Left lobe of liver (tissue), 2 donors: ENCODE data around the gene ZNF646. TPM values are rescaled to one million over a fixed set of nuclear protein-coding genes. Genes with fewer than 3 reads are reported as not detected.
"Not testable (repeated sequence)": the region's sequence is repeated elsewhere in the genome, so short reads cannot be mapped to it uniquely, and the experiment has no call there.

Experiments
- ATAC-seq: fragments of 200-7000 bp; cut with Tn5 transposase; one replicate; pipeline ENCODE4 v1.9.1; 2020; ENCODE audit warnings: mild to moderate bottlenecking, moderate library complexity
- DNase-seq: peaks from one replicate; pipeline ENCODE4 v3.0.0-alpha.2; 2020; ENCODE audit warnings: low spot score
- total RNA-seq: library from RNA; stranded (reverse); gene quantifications from one replicate; pipeline ENCODE4 v1.2.1, GENCODE V29; 2021
- donor health status: DM: no; HTN: no; CAD: no; lungs with moderate emphysema.
- donor health status: DM: no; HTN: yes; CAD: no.

Gene ZNF646
- total RNA-seq, 1 donor from 2014 or later: 6.7 TPM

DNA sequence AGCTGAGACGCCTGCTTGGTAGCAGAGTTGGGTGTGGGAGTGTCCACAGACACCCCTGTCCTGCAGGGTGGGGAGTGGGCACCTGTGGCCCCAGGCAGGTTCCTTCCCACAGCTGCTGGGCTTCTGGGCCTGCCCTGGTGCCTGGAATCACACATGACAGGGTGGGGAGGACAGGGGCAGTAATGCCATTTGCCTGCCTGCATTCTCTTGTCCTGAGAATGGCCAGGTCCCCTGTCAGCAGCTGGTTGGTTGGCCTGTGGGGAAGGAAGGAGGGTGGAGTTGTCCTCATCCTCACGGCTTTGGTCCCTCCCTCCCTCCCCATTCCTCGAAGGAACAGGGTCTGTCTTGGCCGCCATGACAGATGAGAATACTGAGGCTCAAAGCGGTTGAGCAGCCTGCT lies 9.3 kb downstream of the ZNF646 start:
- ATAC-seq (no peak), DNase-seq (no peak)

DNA sequence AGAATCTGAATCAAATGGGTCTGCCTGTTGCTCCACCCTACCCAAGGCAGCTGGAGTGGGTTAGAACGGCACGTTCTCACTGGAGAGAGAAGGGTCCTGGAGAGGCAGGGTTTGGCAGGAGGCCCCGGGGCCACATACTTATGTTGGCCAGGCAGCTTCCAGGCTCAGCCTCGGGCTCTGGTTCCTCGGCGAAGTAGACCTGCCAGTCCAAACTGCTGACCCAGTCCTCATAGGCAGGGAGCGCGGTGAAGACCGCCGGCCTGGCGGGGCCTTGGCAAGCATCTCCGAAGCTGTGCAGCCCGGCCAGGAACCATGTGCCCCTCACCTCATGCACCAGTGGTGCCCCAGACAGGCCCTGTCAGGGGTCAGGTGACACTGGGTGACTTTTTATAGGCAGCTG lies 9.8 kb downstream of the ZNF646 start:
- no peak for DNase-seq
- no peak for ATAC-seq

DNA sequence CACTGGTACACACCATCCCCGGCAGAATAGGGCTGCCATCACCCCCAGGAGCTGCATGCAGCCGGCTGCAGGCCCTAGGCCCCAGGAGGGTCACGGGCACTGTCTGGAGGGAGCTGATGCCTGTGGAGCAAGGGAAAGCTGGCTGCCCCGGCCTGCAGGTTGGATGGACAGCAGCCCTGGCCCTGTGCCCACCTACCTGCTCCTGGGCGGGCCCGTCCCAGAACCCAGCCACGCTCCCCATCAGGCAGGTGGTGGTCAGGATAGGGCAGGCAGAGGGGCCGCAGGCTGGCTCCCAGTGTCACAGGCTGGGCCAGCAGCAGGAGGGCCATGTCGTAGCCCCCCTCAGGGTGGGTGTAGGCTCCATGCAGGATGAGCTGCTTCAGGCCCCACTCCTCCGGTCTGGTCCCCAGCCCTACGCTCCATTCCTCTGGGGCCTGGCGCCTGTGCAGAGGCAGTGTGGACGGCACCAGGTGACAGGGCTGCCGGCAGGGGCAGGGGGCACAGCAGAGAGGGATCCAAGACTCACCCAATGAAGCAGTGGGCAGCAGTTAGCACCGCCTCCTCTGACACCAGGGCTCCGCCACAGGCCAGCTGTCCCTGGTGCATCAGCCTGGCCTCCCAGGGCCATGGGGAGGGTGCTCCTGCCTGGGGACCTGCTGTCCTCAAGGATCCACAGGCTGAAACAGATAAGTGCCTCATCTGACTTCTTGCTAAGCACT lies 10.5 kb downstream of the ZNF646 start:
- no peak for DNase-seq
- ATAC-seq: peak; percentile 14

DNA sequence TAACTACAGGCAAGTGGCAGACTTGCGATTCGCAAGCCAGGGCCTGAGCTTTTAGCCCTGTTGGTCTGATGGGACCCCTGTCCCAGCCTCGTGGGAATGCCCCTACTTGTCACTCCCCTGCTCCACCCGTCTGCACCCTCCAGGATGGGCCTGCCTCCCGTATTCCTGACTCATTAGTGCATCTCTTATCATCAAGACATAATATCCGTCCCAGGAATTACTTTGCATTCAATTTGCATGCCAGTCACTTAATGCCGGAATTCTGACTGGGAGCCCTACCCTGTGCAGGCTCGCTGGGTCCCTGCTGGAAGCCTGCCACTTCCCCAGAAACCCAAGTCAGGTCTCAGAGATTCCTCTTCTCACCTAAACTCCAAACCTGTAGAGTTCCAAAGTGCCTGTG lies 11.2 kb downstream of the ZNF646 start:
- DNase-seq: no peak
- no peak for ATAC-seq

DNA sequence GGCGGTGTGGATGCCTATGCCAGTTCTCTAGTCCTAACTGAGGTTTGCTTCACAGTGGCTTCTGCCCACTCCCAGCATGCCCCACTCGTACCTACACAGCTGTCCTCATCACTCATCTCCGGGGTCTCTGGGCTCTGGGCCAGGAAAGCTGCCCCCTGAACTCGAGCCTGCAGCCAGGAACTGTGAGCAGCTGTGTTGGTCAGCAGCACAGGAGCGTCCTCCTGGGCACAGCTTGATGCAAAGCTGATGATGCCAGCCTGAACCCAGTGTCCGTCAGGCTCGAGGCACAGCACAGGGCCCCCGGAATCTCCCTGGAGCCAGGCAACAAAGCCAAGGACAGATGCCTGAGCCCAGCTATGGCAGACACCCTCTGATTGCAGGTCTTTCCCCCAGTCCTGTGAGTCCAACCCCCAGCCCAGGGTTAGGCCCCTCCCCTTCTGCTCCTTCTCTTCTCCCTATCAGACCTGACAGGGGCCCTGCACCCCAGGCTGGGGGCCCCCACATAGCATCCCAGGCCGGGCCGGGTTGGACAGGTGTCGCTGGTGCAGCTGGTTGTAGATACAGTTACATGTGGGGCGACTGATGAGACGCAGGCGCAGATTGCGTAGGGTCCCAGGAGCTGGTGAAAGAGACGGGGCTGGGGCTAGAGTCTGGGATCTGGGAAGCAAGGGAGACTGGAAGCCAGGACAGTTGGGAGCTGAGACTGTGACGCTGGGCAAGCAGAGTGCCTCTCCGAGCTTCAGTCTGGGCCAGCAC lies 11.8 kb downstream of the ZNF646 start:
- DNase-seq (no peak), ATAC-seq (no peak)

DNA sequence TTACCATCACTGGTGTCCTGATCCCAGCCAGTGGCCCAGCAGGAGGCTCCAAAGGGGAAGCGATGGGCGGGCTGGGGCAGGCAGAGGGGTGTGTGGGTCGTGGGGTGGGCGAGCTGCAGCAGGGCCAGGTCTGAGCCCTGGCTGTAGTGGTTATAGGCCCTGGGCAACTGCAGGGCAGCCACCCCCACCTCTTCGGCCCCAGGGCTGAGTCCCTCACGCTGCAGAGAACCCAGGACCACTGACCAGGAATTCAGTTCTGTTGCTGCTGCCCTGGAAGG lies 12.3 kb downstream of the ZNF646 start:
- no peak for DNase-seq

DNA sequence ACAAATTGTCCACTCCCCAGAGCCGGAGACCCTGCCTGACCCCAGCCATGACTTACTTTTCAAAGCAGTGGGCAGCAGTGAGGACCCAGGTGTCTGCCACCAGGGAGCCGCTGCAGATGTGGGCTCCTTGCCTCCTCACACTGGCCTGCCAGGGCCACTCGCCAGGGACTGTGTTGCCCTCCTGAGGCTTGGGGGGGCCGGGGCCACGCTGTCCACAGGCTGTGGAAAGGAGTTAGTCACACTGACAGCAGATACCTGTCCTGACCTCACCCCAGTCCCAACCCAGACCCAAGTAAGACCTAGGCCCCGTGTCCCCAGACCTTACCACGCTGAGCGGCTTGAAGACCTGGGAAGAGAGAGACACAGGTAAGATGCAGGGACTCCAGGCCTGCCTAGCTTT lies 13.3 kb downstream of the ZNF646 start:
- ATAC-seq (no peak), DNase-seq (no peak)

More for the DNA sequence above, 12.3 kb downstream of the ZNF646 start:
- ATAC-seq: no peak

DNA sequence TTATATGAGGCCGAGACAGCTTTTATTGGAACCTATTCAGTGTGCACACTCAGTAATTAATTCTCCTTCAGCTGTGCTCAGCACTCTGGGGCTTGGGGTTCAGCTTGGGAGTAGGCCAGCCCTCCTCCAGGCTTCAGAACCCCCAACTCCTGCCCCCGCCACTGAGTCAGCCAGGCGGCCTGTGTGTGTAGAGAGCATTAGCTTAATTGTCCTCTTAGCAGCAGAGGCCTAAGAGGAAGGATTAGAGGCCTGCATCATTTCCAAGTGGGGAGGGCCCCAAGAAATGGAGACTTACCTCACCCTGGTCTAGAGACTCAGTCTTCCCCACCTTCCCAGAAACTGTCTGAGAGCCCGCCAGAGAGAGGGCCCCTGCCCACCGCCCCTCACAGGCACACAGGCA lies 13.7 kb downstream of the ZNF646 start:
- ATAC-seq (no peak), DNase-seq (no peak)

DNA sequence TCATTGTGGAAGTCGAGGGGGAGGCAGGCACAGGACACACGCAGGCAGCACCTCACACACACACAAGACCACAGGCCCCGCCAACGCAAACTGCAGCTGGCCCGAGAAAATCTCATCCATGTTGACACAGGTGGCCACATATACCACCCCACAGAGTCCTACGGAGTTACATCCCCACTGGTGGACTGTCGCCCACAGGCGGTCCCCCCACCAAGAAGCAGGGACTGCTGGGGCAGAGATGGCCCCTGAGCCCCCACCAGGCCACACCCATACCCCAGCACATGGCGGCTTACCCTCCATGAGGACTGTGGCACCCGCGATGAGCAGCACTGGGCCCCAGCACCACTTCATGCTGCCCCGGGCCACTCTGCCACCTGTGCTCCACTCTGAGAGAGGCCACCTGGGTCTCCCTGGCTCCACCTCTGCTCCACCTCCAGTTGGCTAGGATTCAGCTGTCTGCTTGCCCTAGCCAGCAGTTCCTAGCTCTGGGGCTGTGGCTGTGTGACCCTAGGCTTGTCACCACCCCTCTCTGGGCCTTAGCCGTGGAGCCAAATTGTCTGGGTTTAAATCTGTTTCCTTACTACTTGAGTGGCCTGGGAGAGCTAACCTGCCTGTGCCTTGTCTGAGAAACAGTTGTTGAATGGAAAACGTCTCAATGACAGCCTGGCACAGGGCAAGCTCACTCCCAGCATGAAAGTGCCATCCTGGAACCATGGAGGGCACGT lies 14.4 kb downstream of the ZNF646 start, which contains the start of gene PRSS53:
Gene PRSS53 (minus strand): TSS at position 485 of the 725 bp plus-strand sequence. CDS start 134 bp downstream, at position 351.
- no peak for DNase-seq
- ATAC-seq: peak; percentile 5

DNA sequence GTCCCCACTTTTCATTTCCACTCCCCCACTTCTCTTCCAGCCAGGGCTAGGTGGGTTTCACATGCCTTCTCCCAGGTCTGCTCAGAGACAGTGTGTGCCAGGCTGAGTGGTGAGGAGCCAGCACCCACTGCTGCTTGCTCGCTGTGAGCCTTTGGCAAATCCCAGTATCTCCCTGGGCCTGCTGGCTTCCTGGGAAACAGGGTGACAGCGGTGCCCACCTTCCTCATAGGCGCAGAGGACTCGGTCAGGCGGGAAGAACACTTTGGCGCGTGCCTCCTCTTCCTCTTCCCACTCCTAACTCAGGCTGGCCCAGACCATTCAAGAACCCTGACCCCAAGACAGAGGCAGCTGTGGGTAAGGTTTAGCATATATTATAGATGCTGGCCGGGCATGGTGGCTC lies 15.0 kb downstream of the ZNF646 start:
- DNase-seq (no peak), ATAC-seq (no peak)

DNA sequence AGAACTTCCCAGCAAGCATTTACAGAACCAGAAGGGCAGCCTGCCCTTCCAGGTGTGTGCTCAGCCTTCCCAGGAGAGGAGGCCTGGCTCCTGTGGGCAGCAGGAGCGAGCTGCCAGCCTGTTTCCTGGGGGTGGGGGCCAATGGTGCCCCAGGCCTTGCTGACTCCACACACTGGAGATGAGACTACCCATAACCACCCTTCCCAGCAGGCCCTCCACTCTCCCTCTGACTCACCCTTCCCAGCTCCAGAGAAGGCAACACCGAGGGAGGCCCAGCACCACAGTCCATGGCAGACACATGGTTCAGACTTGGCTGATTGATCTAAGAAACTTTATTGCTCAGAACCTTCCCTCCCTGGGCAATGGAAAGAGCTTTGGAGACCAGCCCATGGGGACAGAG lies 16.3 kb downstream of the ZNF646 start:
- ATAC-seq: no peak
- DNase-seq: no peak

DNA sequence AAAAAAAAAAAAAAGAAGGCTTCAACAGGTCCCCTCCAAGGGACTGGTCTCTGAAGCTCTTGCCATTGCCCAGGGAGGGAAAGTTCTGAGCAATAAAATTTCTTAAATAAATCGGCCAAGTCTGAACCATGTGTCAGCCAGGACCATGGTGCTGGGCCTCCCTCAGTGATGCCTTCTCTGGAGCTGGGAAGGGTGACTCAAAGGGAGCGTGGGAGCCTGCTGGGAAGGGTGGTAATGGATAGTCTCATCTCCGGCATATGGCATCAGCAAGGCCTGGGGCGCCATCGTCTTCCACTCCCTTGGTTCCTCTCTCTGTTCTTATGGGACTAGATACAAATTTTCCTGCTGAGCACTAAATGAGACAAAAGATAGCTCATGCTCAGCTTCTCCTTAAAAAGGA lies 18.1 kb downstream of the ZNF646 start:
- no peak for DNase-seq
- no peak for ATAC-seq

DNA sequence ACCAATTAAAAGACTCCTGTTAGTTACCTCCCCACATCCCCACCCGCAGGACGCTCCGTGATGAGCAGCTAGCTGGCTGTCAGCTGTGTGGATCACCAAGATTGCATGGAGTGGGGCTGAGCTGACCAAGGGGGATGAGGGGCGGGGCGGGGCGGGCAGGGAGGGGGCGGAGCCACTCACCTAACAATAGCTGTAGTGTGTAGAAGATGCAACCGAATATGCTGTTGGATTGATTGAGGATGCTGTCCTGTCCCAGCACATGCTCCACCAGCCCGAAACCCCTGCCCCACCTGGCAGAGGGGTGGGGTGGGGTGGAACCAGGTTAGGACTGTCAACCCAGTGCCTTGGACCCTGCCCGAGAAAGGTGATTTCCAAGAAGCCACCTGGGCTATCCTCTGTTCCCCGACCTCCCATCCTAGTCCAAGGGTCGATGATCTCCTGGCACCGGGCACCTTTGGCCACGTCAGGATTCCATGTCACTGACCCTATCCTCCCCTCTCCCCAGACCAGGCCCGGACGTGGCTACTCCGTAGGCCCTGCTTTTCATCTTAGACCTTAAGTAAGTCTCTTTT lies 19.0 kb downstream of the ZNF646 start:
- ATAC-seq: peak; percentile 57
- peak; percentile 78 for DNase-seq

DNA sequence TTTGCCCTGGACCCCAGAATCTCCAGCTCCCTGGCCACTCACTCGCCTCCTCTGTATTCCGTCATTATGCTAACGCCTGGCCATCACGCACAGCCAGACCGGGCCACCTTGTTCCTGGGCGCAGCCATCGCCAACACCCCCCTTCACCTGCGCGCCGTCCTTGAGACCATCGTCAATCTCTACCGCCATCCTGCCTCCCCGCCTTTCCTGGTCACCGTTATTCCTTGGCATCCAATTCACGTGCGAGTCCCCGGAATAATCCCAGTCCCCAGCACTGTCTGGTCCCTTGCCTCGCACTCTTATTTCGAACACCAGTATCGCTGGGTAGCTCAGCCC lies 19.8 kb downstream of the ZNF646 start:
- peak; percentile 19 for ATAC-seq
- DNase-seq: no peak

DNA sequence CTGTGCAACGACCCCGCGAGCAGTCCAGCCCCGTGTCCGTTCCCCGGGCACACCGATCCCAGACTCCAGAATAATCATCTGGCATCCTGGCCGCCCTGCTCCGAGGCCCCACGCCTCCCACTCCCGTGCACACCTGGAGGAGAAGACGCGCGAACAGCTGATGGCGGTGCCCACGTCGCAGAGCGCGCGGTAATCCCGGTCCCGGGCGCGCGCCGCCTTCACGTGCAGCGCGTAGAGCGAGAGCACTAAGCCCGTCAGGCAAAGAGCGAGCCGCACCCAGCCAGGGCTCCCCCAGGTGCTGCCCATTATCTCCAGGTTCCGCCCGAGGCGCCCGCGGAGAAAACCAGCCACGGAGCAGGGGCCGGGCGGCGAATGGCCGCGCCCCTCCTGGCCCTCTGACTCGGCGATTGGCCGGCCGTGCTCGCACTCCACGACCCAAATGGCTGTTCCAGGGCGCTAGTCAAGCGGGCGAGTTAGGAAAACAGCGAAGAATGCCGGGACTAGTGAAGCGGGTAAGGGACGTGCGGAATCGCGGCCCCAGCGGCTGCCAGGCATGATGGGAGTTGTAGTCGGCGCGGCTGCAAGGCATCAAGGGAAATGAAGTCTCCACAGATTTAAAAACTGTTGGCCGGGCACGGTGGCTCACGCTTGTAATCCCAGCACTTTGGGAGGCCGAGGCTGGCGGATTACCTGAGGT lies 20.4 kb downstream of the ZNF646 start, which contains the start of gene VKORC1:
Gene VKORC1 (minus strand): TSS at position 374 of the 697 bp plus-strand sequence. CDS start 68 bp downstream, at position 306.
- DNase-seq: peak; percentile 98
- peak; percentile 91 for ATAC-seq

DNA sequence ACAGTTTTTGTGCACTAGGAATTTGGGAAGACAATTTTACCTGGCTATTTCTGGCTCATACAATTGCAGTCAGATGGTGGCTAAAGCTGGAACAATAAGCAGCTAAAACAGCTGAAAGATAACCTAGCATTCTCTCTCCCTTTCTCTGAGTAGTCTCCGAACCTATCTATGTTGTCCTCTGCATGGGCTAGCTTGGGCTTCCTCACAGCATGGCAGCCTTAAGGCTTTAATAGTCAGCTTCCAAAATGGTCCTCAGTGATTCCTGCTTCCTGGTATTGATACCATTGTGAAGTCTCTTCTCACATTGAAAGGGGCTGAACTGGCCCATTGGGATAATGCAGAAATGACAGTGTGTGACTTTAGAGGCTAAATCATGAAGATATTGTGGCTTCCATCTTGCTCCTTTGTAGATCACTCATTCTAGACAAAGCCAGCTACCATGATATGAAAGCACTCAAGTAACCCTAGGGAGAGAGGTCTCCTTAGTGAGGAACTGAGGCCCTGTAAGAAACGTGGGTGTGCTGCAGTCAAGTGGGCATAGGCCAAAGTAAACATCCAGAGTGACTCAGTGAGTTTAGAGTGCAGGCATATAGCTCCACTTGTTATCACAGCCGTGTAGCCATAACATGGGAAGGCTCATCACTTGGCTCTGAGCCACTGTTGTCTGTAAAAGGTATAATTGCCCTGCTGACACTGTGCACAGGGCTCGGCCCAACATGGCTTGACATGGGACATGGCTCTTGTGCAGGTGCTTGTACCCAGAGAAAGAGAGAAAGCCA lies 25.8 kb downstream of the ZNF646 start:
- ATAC-seq (no peak), DNase-seq (no peak)

DNA sequence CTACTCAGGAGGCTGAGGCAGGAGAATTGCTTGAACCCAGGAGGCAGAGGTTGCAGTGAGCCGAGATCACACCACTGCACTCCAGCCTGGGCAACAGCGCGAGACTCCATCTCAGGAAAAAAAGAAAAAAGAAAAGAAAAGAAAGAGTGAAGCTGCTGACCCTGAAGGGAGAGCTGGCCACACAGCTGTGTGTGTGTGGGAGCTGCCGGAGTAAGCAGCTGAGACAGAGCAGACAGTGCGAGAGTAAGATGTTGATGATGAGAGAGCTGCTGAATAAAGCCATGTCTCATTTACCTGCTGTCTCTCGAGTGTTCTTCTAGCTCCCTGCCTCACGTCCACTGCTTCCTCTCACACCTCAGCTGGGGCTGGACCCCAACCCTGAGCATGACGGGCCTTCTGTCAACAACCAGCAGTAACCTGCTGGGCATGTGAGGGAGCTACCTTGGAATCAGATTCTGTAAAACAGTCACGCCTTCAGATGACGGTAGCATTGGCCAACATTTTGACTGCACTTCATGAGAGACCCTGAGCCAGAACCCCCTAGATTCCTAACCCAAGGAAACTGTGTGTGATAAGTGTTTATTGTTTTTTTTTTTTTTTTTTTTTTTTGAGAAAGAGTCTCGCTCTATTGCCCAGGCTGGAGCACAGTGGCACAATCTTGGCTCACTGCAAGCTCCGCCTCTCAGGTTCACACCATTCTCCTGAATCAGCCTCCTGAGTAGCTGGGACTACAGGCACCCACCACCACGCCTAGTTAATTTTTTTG lies 26.8 kb downstream of the ZNF646 start:
- DNase-seq, ATAC-seq: not testable (repeated sequence)

DNA sequence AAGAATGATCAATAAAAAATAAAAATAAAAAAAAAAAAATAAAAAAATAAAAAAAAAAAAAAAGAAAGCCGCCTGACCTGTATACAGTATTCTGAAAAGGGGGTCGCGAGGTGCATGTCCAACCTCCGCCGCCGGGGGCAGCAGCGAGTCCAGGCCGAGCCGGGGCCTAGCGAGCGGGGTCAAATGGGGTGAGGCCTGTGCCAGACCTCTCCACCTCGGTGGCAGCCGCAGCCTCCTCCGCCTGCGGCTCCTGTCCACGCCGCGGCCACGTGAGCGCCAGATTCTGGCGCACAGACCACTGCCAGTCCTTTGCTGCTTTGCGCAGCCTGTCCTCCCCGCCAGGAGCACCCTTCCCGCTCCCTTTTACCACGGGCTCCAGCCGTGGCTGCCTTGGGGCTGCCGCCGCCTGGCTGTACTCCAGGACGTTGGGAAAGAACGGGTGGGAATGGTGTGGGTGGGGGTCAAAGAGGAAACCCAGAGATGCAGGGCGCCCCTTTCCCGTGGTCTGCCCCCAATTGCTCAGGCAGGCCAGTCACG lies 31.5 kb downstream of the ZNF646 start:
- ATAC-seq: peak; percentile 90

More for the DNA sequence above, 31.5 kb downstream of the ZNF646 start:
- peak; percentile 97 for DNase-seq
